HG02623 (cell line): ENCODE results near the gene IL1R2.
"Not testable (repeated sequence)": the region's sequence is repeated elsewhere in the genome, so short reads cannot be mapped to it uniquely, and the experiment has no call there.

Source experiments
- ATAC-seq: cut with Tn5 transposase; IDR thresholded peaks from one replicate; pipeline ENCODE4 v1.9.1; 2021; ENCODE audit warnings: moderate library complexity; ENCODE audit not compliant: unreplicated experiment

Gene IL1R2

DNA sequence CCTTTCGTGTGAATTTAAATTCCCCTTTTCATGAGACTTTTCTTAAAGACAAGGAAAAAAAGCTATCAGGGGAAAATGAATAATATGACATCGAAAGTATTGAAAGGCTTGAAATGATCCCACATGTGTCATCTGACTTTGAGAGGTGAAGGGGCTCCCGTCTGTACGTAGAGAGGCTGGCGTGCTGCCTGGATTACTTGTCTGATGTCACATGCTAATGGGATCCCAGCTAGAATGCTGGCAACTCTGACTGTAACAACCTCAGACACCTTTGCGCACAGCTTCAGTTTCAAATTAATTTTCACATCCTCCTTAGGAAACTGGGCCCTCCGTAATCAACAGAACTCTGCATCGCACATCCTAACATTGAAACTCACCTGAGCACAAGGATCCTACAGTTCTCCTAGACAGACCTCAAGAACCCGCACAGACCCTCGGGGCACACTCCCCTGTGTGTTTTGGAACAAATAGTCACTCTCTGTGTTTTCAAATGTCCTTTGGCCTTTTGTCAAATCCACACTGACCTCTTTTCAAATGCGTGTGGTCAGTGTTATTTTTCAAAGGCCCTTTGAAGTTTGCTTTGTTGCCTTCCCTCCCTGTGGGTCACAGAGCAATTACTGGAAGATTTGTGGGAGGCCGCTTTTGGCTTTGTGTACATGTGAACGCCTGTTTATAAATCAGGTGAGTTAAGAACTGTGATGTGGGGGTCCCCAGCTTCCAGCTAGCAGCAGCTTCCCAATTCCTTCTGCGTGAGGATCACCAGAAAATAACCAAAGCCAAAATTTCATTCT lies 65.9 kb downstream of the IL1R2 start:
- no peak for ATAC-seq

DNA sequence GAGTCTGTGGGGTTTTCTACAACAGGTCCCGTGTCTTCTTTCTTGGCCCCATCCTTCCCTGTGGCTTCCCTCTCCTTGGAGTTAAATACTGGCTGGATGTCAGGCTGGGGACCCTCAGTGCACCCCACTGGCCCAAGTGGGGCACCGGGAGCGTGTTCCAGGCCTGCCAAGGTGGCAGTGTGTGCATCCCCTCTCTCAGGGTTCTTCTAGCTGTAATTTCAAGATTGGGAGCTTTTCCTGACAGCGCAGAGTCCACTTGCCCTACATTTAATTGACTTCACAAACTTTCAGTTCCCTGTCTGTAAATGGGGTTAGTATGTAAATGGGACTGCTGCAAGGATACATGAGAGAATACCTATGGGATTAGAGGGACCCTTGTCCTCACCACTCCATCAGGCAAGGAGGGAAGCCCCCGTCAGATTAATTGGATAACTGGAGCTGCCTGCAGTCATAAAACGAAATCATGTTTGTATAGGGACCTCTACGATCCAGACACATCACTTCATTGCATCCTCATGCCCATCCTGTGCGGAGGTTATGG lies 66.6 kb downstream of the IL1R2 start:
- no peak for ATAC-seq

DNA sequence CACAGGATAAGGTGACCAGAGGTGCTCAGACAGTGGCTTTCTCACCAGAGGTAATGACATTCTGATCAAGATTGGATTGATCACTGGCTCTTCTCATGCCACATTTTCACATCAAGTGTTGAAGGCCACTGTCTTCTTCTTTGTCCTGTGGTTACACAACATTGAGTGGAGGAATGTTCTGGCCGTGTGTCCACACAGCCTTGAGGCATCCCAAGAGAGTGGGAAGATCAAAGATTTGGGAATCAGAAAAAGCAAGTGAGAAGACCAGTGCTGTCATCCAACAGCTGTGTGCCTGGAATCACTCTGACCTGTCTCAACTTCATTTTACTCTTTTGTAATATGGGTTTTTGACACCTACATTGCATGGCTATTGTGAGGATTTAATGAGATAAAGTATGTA lies 67.4 kb downstream of the IL1R2 start:
- ATAC-seq = no peak

DNA sequence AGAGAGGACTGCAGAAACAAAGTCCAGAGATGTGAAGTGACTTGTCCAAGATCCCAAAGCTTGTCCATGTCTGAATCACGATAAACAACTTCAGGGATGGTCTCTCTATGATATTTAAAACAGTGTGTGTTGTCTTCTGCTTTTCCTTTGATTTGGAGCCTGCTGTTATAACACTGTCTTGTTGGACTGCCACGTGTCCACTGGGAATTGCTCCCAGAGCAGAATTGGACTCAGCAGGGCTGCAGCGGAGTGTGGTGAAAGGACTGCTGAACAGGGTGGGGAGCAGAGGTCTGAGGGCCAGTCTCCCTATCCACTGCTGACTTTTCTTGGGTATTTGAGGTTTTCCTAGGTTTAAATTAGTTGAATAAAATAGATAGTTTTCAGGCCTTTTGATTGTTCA lies 68.3 kb downstream of the IL1R2 start:
- ATAC-seq = no peak

DNA sequence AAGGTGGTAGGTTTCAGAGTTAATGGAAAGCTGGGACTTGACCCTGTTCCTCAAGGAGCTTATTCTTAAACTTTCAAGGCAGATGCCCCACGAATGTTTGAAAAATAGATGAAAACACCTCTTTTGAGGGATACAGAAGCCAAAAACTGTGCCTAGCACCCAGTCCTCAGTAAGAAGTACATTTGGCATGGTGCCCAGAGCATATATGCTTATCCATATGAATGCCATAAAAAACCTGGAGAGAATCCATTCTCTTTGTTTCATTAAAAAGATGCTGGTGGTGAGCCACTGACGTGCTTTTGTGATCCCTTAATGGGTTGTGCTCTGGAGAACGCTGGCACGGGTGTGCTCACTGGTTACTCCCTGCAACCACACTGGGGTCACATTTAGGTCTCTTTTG lies 69.0 kb downstream of the IL1R2 start:
- no peak for ATAC-seq

DNA sequence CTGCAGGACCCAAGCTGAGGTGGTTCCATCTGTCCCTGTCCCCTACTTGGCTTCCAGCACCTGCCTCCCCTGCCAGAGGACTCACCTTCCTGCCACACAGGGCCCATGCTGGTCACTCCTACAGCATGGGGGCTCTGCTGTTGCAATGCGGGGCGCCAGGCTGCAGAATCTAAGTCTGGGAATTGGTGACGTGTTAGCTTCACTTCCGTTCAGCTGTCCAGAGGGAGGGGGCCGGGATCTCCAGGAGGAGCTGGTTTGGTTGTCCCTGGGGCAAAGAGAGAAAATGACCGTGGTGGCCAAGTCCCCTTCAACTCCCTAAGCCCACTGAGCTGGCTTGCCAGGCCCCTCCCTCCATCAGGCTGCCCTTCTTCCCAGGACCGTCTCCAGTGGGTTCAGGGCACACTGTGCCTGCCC lies 69.5 kb downstream of the IL1R2 start:
- no peak for ATAC-seq

DNA sequence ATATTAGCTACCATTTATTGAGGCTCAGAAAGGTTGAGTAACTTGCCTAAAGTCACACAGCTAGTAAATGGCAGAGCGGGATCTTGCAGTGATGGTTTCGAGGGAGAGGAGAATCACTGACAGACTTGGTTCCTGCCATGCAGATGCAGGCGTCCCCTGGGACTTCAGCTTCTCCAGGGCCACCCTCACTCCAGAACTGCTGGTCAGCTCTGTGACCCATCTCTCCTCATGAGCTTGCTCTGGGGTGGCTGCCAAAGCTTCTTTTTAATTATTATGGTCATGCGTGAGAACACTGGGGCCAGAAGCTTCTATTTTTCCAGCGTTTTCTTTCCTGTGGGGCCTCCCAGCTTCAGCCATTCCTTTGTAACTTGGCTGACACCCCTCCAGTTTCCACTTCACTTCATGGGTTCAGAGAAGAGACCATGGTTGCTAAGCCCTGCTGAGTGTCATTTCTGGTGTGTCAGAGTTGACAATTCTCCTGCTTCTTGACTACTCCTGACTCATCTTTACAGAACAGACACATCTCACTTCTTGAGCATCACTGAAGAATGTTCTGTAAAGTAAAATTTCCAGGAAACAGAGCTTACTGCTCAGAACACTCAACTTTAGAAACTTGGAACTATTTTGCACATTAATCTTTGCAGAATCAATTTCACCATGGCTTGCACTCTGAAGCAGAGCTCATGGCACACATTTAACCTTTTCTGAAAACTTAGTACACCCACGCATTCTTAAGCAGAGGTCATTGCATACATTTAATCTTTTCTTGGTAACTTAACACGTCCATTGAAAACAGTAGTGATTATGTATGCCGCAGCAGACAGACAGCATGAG lies 70.4 kb downstream of the IL1R2 start:
- no peak for ATAC-seq

DNA sequence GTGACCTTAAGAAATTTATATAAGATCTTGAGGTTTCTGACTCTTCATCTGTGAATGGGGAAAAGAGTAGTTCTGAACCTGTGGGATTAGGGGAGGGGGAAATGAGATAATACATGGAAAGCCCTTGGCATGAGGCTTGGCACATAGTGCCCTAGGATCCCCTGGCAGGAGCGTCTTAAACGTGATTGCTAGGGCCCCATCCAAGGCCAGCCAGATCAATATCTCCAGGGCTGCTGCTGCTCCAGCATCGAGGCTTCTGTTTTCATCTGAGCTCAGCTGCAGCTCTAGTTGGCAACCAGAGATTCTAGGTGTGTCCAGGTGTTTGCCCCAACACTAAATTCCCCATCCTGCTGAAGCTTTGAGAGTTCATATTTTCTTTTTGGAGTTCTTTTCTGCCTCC lies 71.0 kb downstream of the IL1R2 start:
- ATAC-seq = no peak

DNA sequence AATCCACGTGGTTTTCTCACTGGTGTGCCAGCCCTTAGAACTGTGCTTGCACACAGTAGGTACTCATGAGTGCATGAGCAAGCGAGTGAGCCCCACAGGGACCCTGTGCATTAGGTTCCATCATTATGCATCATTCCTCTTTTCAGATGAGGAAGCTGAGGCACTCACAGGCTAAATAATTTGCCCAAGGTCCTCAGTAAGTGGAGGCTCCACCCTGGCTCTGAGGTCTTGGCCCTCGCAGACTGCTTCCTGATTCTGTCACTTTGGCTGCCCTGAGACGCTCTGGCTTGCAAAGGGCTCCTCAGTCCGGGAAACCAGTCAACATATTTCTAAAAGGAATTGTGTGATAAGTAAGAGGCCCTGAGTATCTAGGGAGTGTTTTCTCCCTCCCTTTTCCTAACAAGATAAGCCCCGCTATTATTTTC lies 71.7 kb downstream of the IL1R2 start:
- no peak for ATAC-seq

DNA sequence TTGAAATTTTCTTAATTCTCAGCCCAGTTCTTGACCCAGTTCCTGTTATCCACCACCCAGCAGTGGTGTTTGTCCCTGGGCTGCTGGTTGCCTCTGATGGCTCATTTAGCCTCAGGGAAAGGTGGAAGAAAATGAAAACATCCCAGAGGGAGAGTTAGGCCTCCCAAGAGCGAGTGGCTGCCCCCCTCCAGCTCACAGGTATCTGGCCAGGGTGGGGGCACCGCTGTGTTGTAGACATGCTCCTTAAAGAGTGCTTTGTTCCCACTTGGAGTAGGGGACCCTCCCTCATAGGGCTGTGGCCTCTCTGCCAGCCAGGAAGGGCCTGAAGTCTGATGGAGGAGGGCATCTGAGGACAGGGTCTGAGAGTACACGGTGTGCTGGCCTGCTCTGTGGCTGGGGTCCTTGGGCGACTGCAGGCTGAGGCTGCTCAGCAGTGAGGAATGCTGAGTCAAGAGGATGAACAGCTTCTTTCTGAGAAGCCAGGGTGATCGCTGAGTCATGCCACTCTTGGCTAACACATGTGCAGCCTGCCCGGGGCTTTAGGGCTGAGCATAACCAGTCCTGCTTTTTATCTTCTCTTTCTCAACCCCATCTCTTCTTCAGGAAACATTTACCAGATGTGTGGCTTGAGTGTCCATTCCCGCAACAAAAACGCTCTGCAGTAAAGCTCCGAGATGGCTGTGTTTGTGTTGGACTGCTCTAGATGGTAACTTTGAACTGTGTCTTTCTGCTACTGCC lies 72.3 kb downstream of the IL1R2 start:
- ATAC-seq = no peak

DNA sequence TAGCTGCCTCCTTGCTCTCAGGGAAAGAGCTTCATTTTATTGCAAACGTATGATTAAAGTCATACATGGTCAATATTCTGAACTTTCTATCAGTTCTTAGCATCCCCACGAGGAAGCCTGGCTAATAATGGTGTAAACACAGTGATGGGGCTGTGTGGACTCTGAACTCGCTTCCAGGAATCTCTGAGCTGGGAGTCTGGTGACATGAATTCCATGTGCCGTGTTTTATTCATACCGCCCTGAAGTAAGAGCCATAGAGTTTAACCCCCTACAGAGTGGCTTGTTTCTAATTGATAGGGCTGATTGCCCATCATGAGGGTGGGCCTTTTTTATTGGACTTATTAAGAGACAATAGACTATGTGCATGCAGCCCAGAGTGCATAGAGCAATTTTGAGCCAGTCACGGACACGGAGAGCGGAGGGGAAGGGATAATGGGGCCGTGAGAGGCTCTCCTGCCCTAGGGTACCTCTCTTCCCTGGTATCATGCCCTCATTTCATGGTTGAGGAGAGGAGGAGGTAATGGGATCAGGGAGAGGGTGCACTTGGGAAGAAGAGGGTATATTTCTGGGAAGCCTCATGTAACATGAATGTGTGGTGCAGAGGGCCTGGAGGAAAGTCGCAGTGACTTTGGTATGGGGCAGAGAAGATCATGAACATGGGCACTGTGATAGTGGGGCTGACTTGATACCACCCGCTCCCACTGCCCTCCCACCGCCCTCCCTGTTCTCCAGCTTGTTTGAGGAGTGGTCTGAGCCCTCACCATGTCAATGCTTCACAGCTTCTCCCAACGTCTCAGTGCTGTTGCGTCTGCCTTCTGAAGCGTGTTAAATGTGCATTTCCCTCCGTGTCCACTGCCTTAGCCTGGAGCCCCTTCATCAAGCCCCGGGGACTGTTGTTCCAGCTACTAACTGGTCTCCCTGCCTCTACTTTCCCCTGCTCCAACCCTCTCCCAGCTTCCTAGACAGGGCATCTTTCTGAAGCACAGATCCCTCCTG lies 73.2 kb downstream of the IL1R2 start:
- ATAC-seq = no peak

DNA sequence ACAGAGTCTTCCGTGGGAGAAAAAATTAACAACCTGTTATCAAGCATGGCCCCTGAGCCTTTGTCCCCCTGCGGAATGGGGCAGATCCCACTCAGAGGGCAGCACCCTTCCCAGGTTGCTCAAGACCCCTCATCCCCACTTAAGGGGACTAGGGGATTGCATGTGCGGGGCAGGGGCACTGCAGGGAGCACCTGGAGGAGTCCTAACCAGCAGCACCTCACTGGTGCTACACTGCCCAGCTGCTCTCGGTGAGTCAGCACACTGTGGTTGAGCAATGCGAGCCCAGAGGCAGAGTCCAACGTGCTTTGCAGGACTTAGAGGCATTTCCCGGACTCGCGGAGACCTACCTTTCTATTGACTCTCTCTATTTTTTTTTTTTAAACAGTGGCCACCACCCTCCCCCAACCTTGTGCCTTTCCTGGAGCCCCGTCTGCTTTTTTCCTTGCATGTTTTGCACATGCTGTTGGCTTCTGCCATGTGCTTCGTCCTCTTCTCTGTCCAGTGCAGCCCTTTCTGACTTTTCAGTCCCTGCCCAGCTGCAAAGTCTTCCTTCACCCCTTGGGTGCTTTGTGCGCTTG lies 74.0 kb downstream of the IL1R2 start:
- no peak for ATAC-seq

DNA sequence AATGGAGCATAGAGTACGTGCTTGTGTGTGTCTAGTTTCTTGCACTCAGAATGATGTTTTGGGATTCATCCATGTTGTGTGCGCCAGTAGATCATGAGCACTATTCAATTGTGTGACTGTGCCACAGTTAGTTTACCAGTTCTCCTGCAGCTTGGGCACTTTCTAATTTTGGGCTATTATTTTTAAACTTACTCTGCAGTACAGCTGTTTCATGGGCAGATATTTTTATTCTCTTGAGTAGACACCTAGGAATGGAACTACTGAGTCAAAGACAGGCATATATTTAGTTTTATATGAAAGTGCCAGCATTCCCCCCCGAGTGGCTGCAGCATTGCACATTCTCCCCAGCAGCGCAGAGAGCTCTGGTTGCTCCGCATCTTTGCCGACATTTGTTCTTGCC lies 74.8 kb downstream of the IL1R2 start:
- no peak for ATAC-seq

DNA sequence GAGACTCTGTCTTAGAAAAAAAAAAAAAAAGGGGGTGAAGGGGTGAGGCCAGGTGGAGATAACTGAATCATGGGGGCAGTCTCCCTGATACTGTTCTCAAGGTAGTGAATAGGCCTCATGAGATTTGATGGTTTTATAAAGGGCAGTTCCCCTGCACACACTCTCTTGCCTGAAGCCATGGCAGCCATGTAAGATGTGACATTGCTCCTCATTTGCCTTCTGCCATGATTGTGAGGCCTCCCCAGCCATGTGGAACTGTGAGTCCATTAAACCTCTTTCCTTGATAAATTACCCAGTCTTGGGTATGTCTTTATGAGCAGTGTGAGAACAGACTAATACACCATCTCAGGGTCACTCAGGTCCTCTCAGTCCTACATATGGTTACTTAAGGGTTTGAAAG lies 76.4 kb downstream of the IL1R2 start:
- ATAC-seq = not testable (repeated sequence)

DNA sequence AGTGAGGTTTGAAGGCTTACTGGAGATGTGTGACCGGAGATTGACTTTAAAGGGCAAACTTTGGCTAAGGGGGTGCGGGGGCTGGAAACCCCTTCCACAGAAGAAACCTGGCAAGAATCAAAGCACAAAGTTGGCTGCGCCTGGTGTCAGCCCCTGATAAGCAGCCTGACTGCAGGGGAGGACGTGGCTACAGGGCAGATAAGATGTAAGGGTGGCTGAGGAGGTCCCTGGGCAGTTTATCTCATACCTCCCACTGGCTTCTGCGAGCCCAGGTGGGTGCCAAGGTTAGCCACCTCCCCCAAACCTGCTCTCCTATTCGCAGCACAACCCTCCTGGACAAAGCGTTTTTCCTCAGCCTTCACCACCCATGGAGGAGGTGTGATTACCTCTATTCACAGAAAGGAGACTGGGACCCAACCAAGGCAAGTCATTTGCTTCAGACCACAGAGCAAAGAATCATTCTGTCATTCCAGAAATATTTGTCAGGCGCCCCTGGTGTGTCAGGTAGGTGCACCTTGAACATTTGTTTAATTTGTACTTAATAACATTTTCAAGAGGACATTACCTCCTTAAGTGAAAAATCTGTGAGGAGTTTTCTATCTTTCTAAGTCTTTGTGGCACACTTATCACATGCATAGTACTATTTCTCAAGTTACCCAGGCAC lies 77.7 kb downstream of the IL1R2 start:
- no peak for ATAC-seq

DNA sequence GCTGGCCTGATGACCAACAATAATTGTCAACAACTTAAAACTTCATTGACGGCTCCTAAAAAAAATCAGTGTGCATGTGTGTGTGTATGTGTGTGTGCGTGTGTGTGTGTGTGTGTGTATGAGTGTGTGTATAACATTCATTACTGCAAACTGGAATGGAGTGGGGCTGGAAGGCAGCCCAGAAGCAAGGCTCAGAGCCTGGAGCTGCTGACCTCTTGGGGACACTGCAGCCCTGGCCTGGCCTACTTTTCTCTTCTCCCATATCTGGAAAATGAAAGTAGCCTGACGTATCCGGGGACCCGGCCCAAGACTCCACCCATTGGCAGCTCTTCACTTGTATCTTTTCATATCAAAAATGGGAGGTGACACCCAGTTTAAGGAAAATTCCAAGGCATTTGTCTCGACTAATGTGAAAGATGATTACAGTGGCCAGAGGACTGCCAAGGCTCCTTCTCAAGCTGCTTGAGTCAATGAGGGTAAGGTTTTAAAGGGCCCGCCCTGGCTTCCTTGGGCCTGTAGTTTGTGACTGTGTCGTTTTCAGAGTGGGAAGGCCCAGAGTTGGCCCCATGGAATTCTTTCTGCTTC lies 78.4 kb downstream of the IL1R2 start:
- ATAC-seq = no peak

DNA sequence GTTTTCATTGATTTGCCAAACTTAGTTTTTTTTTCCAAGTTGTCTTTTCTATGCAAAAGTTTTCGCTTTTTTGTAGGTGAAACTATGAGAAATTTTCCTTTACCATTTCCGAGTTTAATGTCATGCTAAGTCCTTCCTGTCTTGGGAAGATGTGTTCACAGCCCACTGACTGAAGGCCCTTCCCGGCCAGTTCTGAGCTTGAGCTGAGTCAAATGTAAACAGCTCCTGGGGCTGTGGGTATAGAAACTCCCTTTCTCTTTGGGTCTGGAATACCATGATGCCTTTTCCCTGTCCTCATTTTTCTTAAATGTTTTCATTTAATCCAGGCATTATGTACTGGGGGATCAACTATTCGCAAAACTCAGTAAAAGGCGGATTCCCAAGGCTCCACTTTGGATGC lies 81.0 kb downstream of the IL1R2 start:
- ATAC-seq = no peak

DNA sequence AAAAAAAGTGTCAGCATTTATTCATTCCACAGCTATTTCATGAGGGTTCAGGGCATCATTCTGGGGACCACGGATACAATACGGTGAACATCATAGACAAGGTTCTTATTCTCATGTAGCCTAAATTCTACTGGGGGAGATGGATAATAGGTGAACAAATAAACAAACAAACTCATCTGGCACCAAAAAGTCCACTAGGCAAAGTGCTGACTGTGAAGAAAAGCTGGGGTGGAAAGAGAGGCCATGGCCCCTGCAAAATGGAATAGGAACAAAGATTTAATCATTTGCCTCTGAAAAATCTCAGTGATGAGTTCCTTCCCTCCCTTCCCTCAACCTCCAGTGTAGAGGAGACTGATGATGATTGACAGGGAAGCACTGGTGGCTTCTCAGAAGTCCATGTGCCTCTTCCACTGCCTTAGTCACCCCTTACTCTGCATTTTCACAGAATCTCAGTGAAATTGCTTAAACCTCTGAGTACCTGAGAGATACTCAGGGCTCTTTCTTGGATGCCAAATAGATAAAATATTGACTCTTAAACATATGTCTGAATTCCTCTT lies 81.5 kb downstream of the IL1R2 start:
- no peak for ATAC-seq
